ENCODE data around the gene NUDT5. TPM values are rescaled to one million over a fixed set of nuclear protein-coding genes. Genes with fewer than 3 reads are reported as not detected.

The NUDT5 gene
- total RNA-seq, 1 experiment from 2014 or later = 117 TPM

DNA sequence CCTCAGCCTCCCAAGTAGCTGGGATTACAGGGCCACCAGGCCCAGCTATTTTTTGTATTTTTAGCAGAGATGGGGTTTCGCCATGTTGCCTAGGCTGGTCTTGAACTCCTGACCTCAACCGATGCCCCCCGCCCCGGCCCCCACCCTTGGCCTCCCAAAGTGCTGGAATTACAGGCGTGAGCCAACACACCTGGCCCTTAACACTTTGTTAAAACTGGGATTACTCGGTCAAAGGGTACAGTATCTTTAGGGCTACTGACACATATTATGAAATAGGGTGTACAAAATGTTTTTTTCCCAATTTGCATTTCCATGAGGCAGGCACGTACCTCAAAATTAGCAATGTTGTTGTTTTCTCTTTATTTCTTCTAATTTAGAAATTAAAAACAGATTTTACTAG is 11.5 kb downstream of the NUDT5 start:
- H3K9me3 Mint-ChIP-seq = no peaks in the 10 kb centered on the region

More for the DNA sequence above, 11.5 kb downstream of the NUDT5 start:
- Histone ChIP-seq H3K18ac (ENCODE audit: insufficient read length, low read depth, low read length) (no peak overlapping the region), H3T11ph (ENCODE audit: low read length) (no peak overlapping the region), H2AK5ac (ENCODE audit: insufficient read length, low read length) (no peak overlapping the region), H2BK5ac (ENCODE audit: insufficient read length, low read length) (no peak overlapping the region), H3K4ac (ENCODE audit: low read depth, low read length) (no peak overlapping the region), H4K91ac (ENCODE audit: insufficient read length, low read depth, low read length) (no peak overlapping the region), H2BK12ac (ENCODE audit: insufficient read length, low read depth, low read length) (no peak overlapping the region), H3K27me3 (ENCODE audit: insufficient read depth, low read length) (no peaks in the 10 kb centered on the region), H4K5ac (ENCODE audit: insufficient read length, low read depth, low read length) (no peak overlapping the region), H2AFZ (ENCODE audit: low read length) (no peak overlapping the region), H4K20me1 (ENCODE audit: control insufficient read depth, insufficient read depth, insufficient read length) (no peaks in the 10 kb centered on the region), H3K4me2 (ENCODE audit: insufficient read depth, insufficient read length, low read length) (no peak overlapping the region), H3K23me2 (ENCODE audit: insufficient read length, low read depth, low read length, poor library complexity, severe bottlenecking) (no peaks in the 10 kb centered on the region), H3K4me1 (ENCODE audit: insufficient read depth, low read length) (peaks cover 11% of the 10 kb centered on the region), H2BK20ac (ENCODE audit: low read depth, low read length, poor library complexity, severe bottlenecking) (no peak overlapping the region), H2BK15ac (ENCODE audit: low read depth, low read length) (no peak overlapping the region), H3K14ac (ENCODE audit: insufficient read depth, low read length) (no peak overlapping the region), H2BK120ac (ENCODE audit: low read depth, low read length, poor library complexity, severe bottlenecking) (no peak overlapping the region), H3K9me3 (ENCODE audit: control insufficient read depth, low read depth, low read length) (no peaks in the 10 kb centered on the region), H4K8ac (replicated peaks; ENCODE audit: insufficient read length, low read depth, low read length) (no peak overlapping the region), H3K56ac (ENCODE audit: insufficient read length, low read depth, low read length) (no peak overlapping the region), H3K9ac (ENCODE audit: extremely low read depth, insufficient read length, low read length) (no peak overlapping the region), H3K79me1 (ENCODE audit: insufficient read depth, low read depth, low read length, poor library complexity, severe bottlenecking) (peaks cover 13% of the 10 kb centered on the region), H3K79me2 (ENCODE audit: insufficient read depth, low read length) (no peaks in the 10 kb centered on the region; the same call in 1 of the 2 replicates), H3K23ac (ENCODE audit: insufficient read length, low read depth, low read length) (no peak overlapping the region), H3K27ac (ENCODE audit: insufficient read length, low read depth, low read length) (no peak overlapping the region)
- TF ChIP-seq CTCF (conservative IDR thresholded peaks at IDR 0.05) = no peak
- no CpG with 5 or more reads among the region's 7 CpGs for WGBS (ENCODE audit: extremely low coverage, insufficient read length, low lambda C conversion rate)
- Mint-ChIP-seq H3K36me3 (ENCODE audit: insufficient read depth in 1 of 3, low read depth in 3 of 3) (peaks cover 14 to 54% (median 35%) of the 10 kb centered on the region in 3 experiments; a peak in 6 of 7 replicates), H3K4me3 (no peak overlapping the region), H3K4me1 (peaks cover 26 to 27% of the 10 kb centered on the region in 2 experiments), H3K27me3 (ENCODE audit: low read depth) (no peaks in the 10 kb centered on the region), H3K27ac (no peak overlapping the region)
- DNase-seq = no peak

Measured in H9 (cell line).